ENCODE results near the gene CD40LG.

Gene CD40LG

GRCh38 chrX:136629084-136629750, 18.7 kb upstream of the CD40LG start:
- TF ChIP-seq GATA1 (IDR thresholded peaks at IDR 0.05; ENCODE audit: low read depth, low read length) (no peak), POLR2A (IDR thresholded peaks at IDR 0.05; ENCODE audit: low read length) (no peak)
- DNase-seq = no peak

GRCh38 chrX:136630881-136631280, 17.1 kb upstream of the CD40LG start:
- TF ChIP-seq POLR2A (IDR thresholded peaks at IDR 0.05; ENCODE audit: low read length) (no peak), GATA1 (IDR thresholded peaks at IDR 0.05; ENCODE audit: low read depth, low read length) (no peak)
- DNase-seq = no peak

GRCh38 chrX:136635235-136635634, 12.7 kb upstream of the CD40LG start:
- DNase-seq = no peak
- no peak for TF ChIP-seq POLR2A (IDR thresholded peaks at IDR 0.05; ENCODE audit: low read length)

GRCh38 chrX:136636121-136636520, 11.8 kb upstream of the CD40LG start:
- no peak for DNase-seq
- TF ChIP-seq POLR2A (IDR thresholded peaks at IDR 0.05; ENCODE audit: low read length) (no peak), GATA1 (IDR thresholded peaks at IDR 0.05; ENCODE audit: low read depth, low read length) (no peak)

- no peak for TF ChIP-seq GATA1 (IDR thresholded peaks at IDR 0.05; ENCODE audit: low read depth, low read length)
- no peak for DNase-seq
Observed at GRCh38 chrX:136639506-136640176, 8.3 kb upstream of the CD40LG start.

GRCh38 chrX:136643243-136643642, 4.7 kb upstream of the CD40LG start:
- TF ChIP-seq POLR2A (IDR thresholded peaks at IDR 0.05; ENCODE audit: low read length) (no peak), GATA1 (IDR thresholded peaks at IDR 0.05; ENCODE audit: low read depth, low read length) (no peak)
- no peak for DNase-seq

GRCh38 chrX:136646602-136647239, 1.2 kb upstream of the CD40LG start:
- DNase-seq = no peak
- TF ChIP-seq GATA1 (IDR thresholded peaks at IDR 0.05; ENCODE audit: low read depth, low read length) = no peak
- no peak for TF ChIP-seq POLR2A (IDR thresholded peaks at IDR 0.05; ENCODE audit: low read length)

GRCh38 chrX:136650811-136651210, 2.9 kb downstream of the CD40LG start:
- TF ChIP-seq GATA1 (IDR thresholded peaks at IDR 0.05; ENCODE audit: low read depth, low read length) (no peak), POLR2A (IDR thresholded peaks at IDR 0.05; ENCODE audit: low read length) (no peak)
- no peak for DNase-seq

GRCh38 chrX:136652822-136653723, 5.1 kb downstream of the CD40LG start:
- TF ChIP-seq POLR2A (IDR thresholded peaks at IDR 0.05; ENCODE audit: low read length) = no peak
- TF ChIP-seq GATA1 (IDR thresholded peaks at IDR 0.05; ENCODE audit: low read depth, low read length) = no peak
- no peak for DNase-seq

- DNase-seq = no peak
- TF ChIP-seq POLR2A (IDR thresholded peaks at IDR 0.05; ENCODE audit: low read length) (no peak), GATA1 (IDR thresholded peaks at IDR 0.05; ENCODE audit: low read depth, low read length) (no peak)
Observed at GRCh38 chrX:136656361-136656964, 8.5 kb downstream of the CD40LG start.

GRCh38 chrX:136658151-136658550, 10.2 kb downstream of the CD40LG start:
- no peak for DNase-seq
- TF ChIP-seq GATA1 (IDR thresholded peaks at IDR 0.05; ENCODE audit: low read depth, low read length) (no peak), POLR2A (IDR thresholded peaks at IDR 0.05; ENCODE audit: low read length) (no peak)

- TF ChIP-seq POLR2A (IDR thresholded peaks at IDR 0.05; ENCODE audit: low read length) (no peak), GATA1 (IDR thresholded peaks at IDR 0.05; ENCODE audit: low read depth, low read length) (no peak)
- DNase-seq = no peak
Observed at GRCh38 chrX:136659174-136659573, 11.2 kb downstream of the CD40LG start.

GRCh38 chrX:136660896-136661295, 12.9 kb downstream of the CD40LG start:
- no peak for TF ChIP-seq POLR2A (IDR thresholded peaks at IDR 0.05; ENCODE audit: low read length)
- no peak for TF ChIP-seq GATA1 (IDR thresholded peaks at IDR 0.05; ENCODE audit: low read depth, low read length)
- no peak for DNase-seq
